Measurements from ENCODE around the gene RNASE9. TPM values are rescaled to one million over a fixed set of nuclear protein-coding genes. Genes with fewer than 3 reads are reported as not detected.
"Not testable (repeated sequence)": the region's sequence is repeated elsewhere in the genome, so short reads cannot be mapped to it uniquely, and the experiment has no call there.

The RNASE9 gene
- total RNA-seq, 2 donors from 2014 or later: not detected

GRCh38 chr14:20592574-20592973 lies 31.7 kb upstream of the RNASE9 start:
- Mint-ChIP-seq H3K36me3 (ENCODE audit: insufficient read depth in 2 of 2) (no peaks in the 10 kb centered on the region), H3K4me1 (ENCODE audit: low read depth) (peaks cover 9% of the 10 kb centered on the region), H3K9me3 (no peaks in the 10 kb centered on the region), H3K4me3 (no peak overlapping the region), H3K27me3 (ENCODE audit: low read depth) (no peaks in the 10 kb centered on the region), H3K27ac (no peak overlapping the region)
- DNase-seq (no peak), ATAC-seq (replicated peaks in 1 of 2) (no peak)

- no peak for ATAC-seq (replicated peaks in 1 of 2)
- no peak for DNase-seq
- Mint-ChIP-seq H3K36me3 (ENCODE audit: insufficient read depth in 2 of 2) (no peaks in the 10 kb centered on the region), H3K4me3 (peak within 1 kb of the TSS in 1 of 2 donors; percentile 16), H3K4me1 (ENCODE audit: low read depth) (peaks cover 13% of the 10 kb centered on the region), H3K27ac (no peak within 1 kb of the TSS), H3K27me3 (ENCODE audit: low read depth) (no peaks in the 10 kb centered on the region), H3K9me3 (no peaks in the 10 kb centered on the region)
These were observed 30.4 kb upstream of the RNASE9 start, which contains the start of gene RNASE12 for GRCh38 chr14:20591235-20591634. Gene RNASE12 (minus strand): TSS chr14:20591376. CDS start chr14:20590723, 653 bp downstream.

GRCh38 chr14:20587489-20588154 lies 26.8 kb upstream of the RNASE9 start, which contains the start of gene RNASE11:
Gene RNASE11 (minus strand): TSS chr14:20588001.
- Mint-ChIP-seq H3K4me1 (ENCODE audit: low read depth) (peaks cover 11% of the 10 kb centered on the region), H3K27ac (no peak within 1 kb of the TSS), H3K9me3 (peaks cover 2 to 5% of the 10 kb centered on the region in 2 donors), H3K27me3 (ENCODE audit: low read depth) (peaks cover 14% of the 10 kb centered on the region), H3K36me3 (ENCODE audit: insufficient read depth in 2 of 2) (no peaks in the 10 kb centered on the region), H3K4me3 (no peak within 1 kb of the TSS)
- DNase-seq (no peak), ATAC-seq (replicated peaks in 1 of 2) (peak; percentile 27 to 66)

- peaks cover 14% of the 10 kb centered on the region for H3K27me3 Mint-ChIP-seq (ENCODE audit: low read depth)
- H3K4me1 Mint-ChIP-seq (ENCODE audit: low read depth): peaks cover 7% of the 10 kb centered on the region
- no peak overlapping the region for H3K4me3 Mint-ChIP-seq
- ATAC-seq (replicated peaks in 1 of 2) (no peak), DNase-seq (no peak)
- no peaks in the 10 kb centered on the region for H3K36me3 Mint-ChIP-seq (ENCODE audit: insufficient read depth in 2 of 2)
- H3K9me3 Mint-ChIP-seq: peaks cover 2 to 5% of the 10 kb centered on the region in 2 donors
- no peak overlapping the region for H3K27ac Mint-ChIP-seq
These were observed 23.1 kb upstream of the RNASE9 start for GRCh38 chr14:20583908-20584307.

GRCh38 chr14:20583142-20583541 lies 22.3 kb upstream of the RNASE9 start:
- Mint-ChIP-seq H3K9me3 (peaks cover 2 to 5% of the 10 kb centered on the region in 2 donors), H3K4me3 (no peak overlapping the region), H3K4me1 (ENCODE audit: low read depth) (peaks cover 7% of the 10 kb centered on the region), H3K27me3 (ENCODE audit: low read depth) (peaks cover 14% of the 10 kb centered on the region), H3K27ac (no peak overlapping the region), H3K36me3 (ENCODE audit: insufficient read depth in 2 of 2) (no peaks in the 10 kb centered on the region)
- ATAC-seq (replicated peaks in 1 of 2): no peak
- no peak for DNase-seq

GRCh38 chr14:20580242-20580641 lies 19.4 kb upstream of the RNASE9 start:
- Mint-ChIP-seq H3K27me3 (ENCODE audit: low read depth) (peaks cover 7% of the 10 kb centered on the region), H3K9me3 (no peaks in the 10 kb centered on the region), H3K36me3 (ENCODE audit: insufficient read depth in 2 of 2) (no peaks in the 10 kb centered on the region), H3K4me3 (no peak overlapping the region), H3K27ac (no peak overlapping the region), H3K4me1 (ENCODE audit: low read depth) (no peaks in the 10 kb centered on the region)
- ATAC-seq (replicated peaks in 1 of 2) (no peak), DNase-seq (no peak)

- DNase-seq (no peak), ATAC-seq (replicated peaks in 1 of 2) (no peak)
- no peaks in the 10 kb centered on the region for H3K4me1 Mint-ChIP-seq (ENCODE audit: low read depth)
- no peaks in the 10 kb centered on the region for H3K27me3 Mint-ChIP-seq (ENCODE audit: low read depth)
- no peak overlapping the region for H3K4me3 Mint-ChIP-seq
- no peaks in the 10 kb centered on the region for H3K36me3 Mint-ChIP-seq (ENCODE audit: insufficient read depth in 2 of 2)
- no peak overlapping the region for H3K27ac Mint-ChIP-seq
- H3K9me3 Mint-ChIP-seq: no peaks in the 10 kb centered on the region
These were observed 18.1 kb upstream of the RNASE9 start for GRCh38 chr14:20578784-20579502.

- no peaks in the 10 kb centered on the region for H3K9me3 Mint-ChIP-seq
- no peak overlapping the region for H3K4me3 Mint-ChIP-seq
These were observed 17.5 kb upstream of the RNASE9 start for GRCh38 chr14:20578325-20578724.

GRCh38 chr14:20572382-20572990 lies 11.6 kb upstream of the RNASE9 start:
- H3K36me3 Mint-ChIP-seq (ENCODE audit: insufficient read depth in 2 of 2); H3K27me3 Mint-ChIP-seq (ENCODE audit: low read depth); DNase-seq; H3K9me3 Mint-ChIP-seq; H3K4me3 Mint-ChIP-seq; H3K4me1 Mint-ChIP-seq (ENCODE audit: low read depth); ATAC-seq (replicated peaks in 1 of 2); H3K27ac Mint-ChIP-seq: not testable (repeated sequence)

More at GRCh38 chr14:20578325-20578724, 17.5 kb upstream of the RNASE9 start:
- Mint-ChIP-seq H3K4me1 (ENCODE audit: low read depth) (no peaks in the 10 kb centered on the region), H3K27ac (no peak overlapping the region), H3K36me3 (ENCODE audit: insufficient read depth in 2 of 2) (no peaks in the 10 kb centered on the region), H3K27me3 (ENCODE audit: low read depth) (no peaks in the 10 kb centered on the region)
- DNase-seq (no peak), ATAC-seq (replicated peaks in 1 of 2) (no peak)

- not testable (repeated sequence) for H3K9me3 Mint-ChIP-seq; H3K36me3 Mint-ChIP-seq (ENCODE audit: insufficient read depth in 2 of 2); H3K27ac Mint-ChIP-seq; H3K4me1 Mint-ChIP-seq (ENCODE audit: low read depth); ATAC-seq (replicated peaks in 1 of 2); DNase-seq; H3K27me3 Mint-ChIP-seq (ENCODE audit: low read depth); H3K4me3 Mint-ChIP-seq
These were observed 9.9 kb upstream of the RNASE9 start for GRCh38 chr14:20570720-20571119.

- not testable (repeated sequence) for H3K27ac Mint-ChIP-seq; ATAC-seq (replicated peaks in 1 of 2); H3K4me3 Mint-ChIP-seq; H3K4me1 Mint-ChIP-seq (ENCODE audit: low read depth); DNase-seq; H3K27me3 Mint-ChIP-seq (ENCODE audit: low read depth); H3K36me3 Mint-ChIP-seq (ENCODE audit: insufficient read depth in 2 of 2); H3K9me3 Mint-ChIP-seq
These were observed 9.0 kb upstream of the RNASE9 start for GRCh38 chr14:20569865-20570264.

GRCh38 chr14:20569066-20569465 lies 8.2 kb upstream of the RNASE9 start:
- Mint-ChIP-seq H3K4me3 (no peak overlapping the region), H3K9me3 (peaks cover 5 to 9% of the 10 kb centered on the region in 2 donors), H3K27me3 (ENCODE audit: low read depth) (no peaks in the 10 kb centered on the region), H3K36me3 (ENCODE audit: insufficient read depth in 2 of 2) (peaks cover 0 to 1% of the 10 kb centered on the region in 2 donors), H3K27ac (no peak overlapping the region), H3K4me1 (ENCODE audit: low read depth) (no peaks in the 10 kb centered on the region)
- DNase-seq (no peak), ATAC-seq (replicated peaks in 1 of 2) (no peak)

- ATAC-seq (replicated peaks in 1 of 2) (no peak), DNase-seq (no peak)
- H3K27ac Mint-ChIP-seq: no peak overlapping the region
- H3K36me3 Mint-ChIP-seq (ENCODE audit: insufficient read depth in 2 of 2): peaks cover 0 to 1% of the 10 kb centered on the region in 2 donors
- H3K4me1 Mint-ChIP-seq (ENCODE audit: low read depth): no peaks in the 10 kb centered on the region
- H3K9me3 Mint-ChIP-seq: peaks cover 5 to 9% of the 10 kb centered on the region in 2 donors
- no peaks in the 10 kb centered on the region for H3K27me3 Mint-ChIP-seq (ENCODE audit: low read depth)
- H3K4me3 Mint-ChIP-seq: no peak overlapping the region
These were observed 7.5 kb upstream of the RNASE9 start for GRCh38 chr14:20568393-20568792.

Data from activated T-cell treated with anti-CD3 and anti-CD28 coated beads, Interleukin-2, amount 50 U/mL, for 72 hours (primary cell).